Activated T-cell treated with anti-CD3 and anti-CD28 coated beads, Interleukin-2, amount 50 U/mL, for 24 hours (primary cell): ENCODE results near the gene MEPE.

ENCODE experiments used
- DNase-seq: peaks from one replicate; pipeline ENCODE4 v3.0.0-alpha.2; 2020
- H3K27ac Mint-ChIP-seq: 2 replicates; pipeline ENCODE4 v1.8.0; 2020; ENCODE audit warnings: mild to moderate bottlenecking, mixed read lengths
- H3K27me3 Mint-ChIP-seq: 2 replicates; pipeline ENCODE4 v1.8.0; 2020; ENCODE audit warnings: mixed read lengths
- H3K36me3 Mint-ChIP-seq: 2 replicates; pipeline ENCODE4 v1.8.0; 2020; ENCODE audit warnings: low read depth, mixed read lengths
- H3K4me1 Mint-ChIP-seq: 2 replicates; pipeline ENCODE4 v1.8.0; 2020; ENCODE audit warnings: low read depth, mixed read lengths
- H3K4me3 Mint-ChIP-seq: 2 replicates; pipeline ENCODE4 v1.8.0; 2020; ENCODE audit warnings: mild to moderate bottlenecking, moderate library complexity, mixed read lengths
- H3K9me3 Mint-ChIP-seq: 2 replicates; pipeline ENCODE4 v1.8.0; 2020; ENCODE audit warnings: mixed read lengths

The MEPE gene

GRCh38 chr4:87824352-87824751 is 8.4 kb upstream of the MEPE start:
- no peak for DNase-seq

DNA sequence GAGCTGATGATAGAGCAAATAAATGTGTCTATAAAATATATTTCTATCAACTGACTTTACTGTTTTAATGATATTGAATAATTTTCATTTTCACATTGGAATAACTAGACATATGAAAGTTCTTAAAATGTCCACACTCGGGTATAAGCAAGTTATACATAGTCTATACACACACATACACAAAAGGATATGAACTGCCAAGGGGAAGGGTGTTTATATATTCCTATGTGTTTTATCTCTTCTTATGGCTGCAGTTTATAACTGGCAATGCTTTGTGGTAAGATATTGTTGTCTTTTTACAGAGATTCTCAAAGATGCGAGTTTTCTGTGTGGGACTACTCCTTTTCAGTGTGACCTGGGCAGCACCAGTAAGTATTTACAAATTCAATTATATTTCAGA is 1.6 kb downstream of the MEPE start:
- no peaks in the 10 kb centered on the region for H3K36me3 Mint-ChIP-seq
- H3K27me3 Mint-ChIP-seq = peaks cover 18% of the 10 kb centered on the region
- H3K4me3 Mint-ChIP-seq = no peak overlapping the region
- no peaks in the 10 kb centered on the region for H3K9me3 Mint-ChIP-seq
- H3K4me1 Mint-ChIP-seq = no peaks in the 10 kb centered on the region
- H3K27ac Mint-ChIP-seq = no peak overlapping the region
- DNase-seq = no peak

More at GRCh38 chr4:87824352-87824751, 8.4 kb upstream of the MEPE start:
- H3K4me3 Mint-ChIP-seq = no peak overlapping the region
- H3K36me3 Mint-ChIP-seq = no peaks in the 10 kb centered on the region
- no peaks in the 10 kb centered on the region for H3K9me3 Mint-ChIP-seq
- no peaks in the 10 kb centered on the region for H3K4me1 Mint-ChIP-seq
- no peak overlapping the region for H3K27ac Mint-ChIP-seq
- H3K27me3 Mint-ChIP-seq = peaks cover 38% of the 10 kb centered on the region

- Mint-ChIP-seq H3K36me3 (no peaks in the 10 kb centered on the region), H3K27ac (no peak overlapping the region), H3K9me3 (no peaks in the 10 kb centered on the region), H3K4me1 (no peaks in the 10 kb centered on the region), H3K27me3 (peaks cover 12% of the 10 kb centered on the region), H3K4me3 (no peak overlapping the region)
- DNase-seq = no peak
These were observed 2.4 kb downstream of the MEPE start for GRCh38 chr4:87835197-87835596.

GRCh38 chr4:87835743-87836142 is 3.0 kb downstream of the MEPE start:
- Mint-ChIP-seq H3K9me3 (no peaks in the 10 kb centered on the region), H3K27ac (no peak overlapping the region), H3K4me1 (no peaks in the 10 kb centered on the region), H3K36me3 (no peaks in the 10 kb centered on the region), H3K27me3 (peaks cover 6% of the 10 kb centered on the region), H3K4me3 (no peak overlapping the region)
- no peak for DNase-seq

DNA sequence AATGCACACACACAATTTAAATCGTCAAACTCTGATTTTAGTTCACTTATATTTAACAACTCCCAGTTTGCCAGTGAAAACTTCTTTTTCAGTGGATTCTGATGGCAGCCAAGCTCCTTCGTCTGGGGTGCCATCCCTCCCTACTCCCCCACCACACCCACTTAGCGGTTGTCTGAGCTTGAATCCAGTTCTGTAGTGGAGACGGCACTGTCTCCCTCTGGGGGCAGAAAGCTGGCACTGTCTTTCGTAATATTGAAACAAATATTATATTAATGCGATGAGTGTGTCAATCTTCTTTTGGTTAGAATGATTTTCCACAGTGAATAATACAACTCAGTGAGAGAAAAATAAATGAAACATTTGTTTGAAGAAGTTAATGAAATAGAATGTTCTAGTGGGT is 5.4 kb downstream of the MEPE start:
- no peaks in the 10 kb centered on the region for H3K36me3 Mint-ChIP-seq
- H3K27ac Mint-ChIP-seq = no peak overlapping the region
- DNase-seq = no peak
- no peak overlapping the region for H3K4me3 Mint-ChIP-seq
- no peaks in the 10 kb centered on the region for H3K4me1 Mint-ChIP-seq
- H3K27me3 Mint-ChIP-seq = peaks cover 16% of the 10 kb centered on the region
- no peaks in the 10 kb centered on the region for H3K9me3 Mint-ChIP-seq

DNA sequence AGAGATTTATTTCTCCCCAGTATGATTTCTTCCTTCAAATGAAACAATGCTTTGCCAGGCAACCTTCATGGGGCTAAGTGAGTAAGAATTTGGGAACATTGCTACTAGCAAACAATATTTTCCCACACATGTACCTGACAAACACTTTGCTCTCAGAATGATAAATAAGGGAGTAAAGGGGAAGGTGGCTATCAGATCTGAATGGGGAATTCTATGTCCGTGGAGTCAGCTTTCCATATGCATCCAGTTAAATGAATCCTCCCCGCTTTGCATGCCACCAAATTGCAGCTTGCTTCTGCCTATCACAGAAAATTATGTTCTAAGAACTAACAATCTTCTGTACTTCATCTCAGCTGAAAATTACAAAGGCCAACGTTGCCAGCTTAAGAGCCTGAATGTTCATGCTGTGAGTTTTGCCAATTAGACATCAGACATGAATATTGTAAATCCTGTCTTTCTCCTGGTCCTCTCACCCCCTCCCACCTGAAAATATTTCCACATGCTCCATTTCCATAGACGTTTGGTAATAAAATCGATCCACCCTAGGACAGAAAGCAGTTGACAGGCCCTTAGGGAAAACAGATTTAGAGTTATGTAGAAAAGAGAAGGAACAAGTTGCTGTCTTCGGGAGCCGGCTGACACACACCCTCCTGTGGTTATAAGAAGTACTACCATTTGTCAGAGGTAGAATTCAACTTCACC is 6.3 kb downstream of the MEPE start:
- H3K36me3 Mint-ChIP-seq = no peaks in the 10 kb centered on the region
- H3K4me3 Mint-ChIP-seq = no peak overlapping the region
- no peak for DNase-seq
- H3K27ac Mint-ChIP-seq = no peak overlapping the region
- no peaks in the 10 kb centered on the region for H3K4me1 Mint-ChIP-seq
- H3K27me3 Mint-ChIP-seq = peaks cover 23% of the 10 kb centered on the region
- no peaks in the 10 kb centered on the region for H3K9me3 Mint-ChIP-seq

- no peaks in the 10 kb centered on the region for H3K36me3 Mint-ChIP-seq
- H3K9me3 Mint-ChIP-seq = no peaks in the 10 kb centered on the region
- H3K27ac Mint-ChIP-seq = no peak overlapping the region
- peaks cover 23% of the 10 kb centered on the region for H3K27me3 Mint-ChIP-seq
- no peaks in the 10 kb centered on the region for H3K4me1 Mint-ChIP-seq
- no peak for DNase-seq
- no peak overlapping the region for H3K4me3 Mint-ChIP-seq
These were observed 6.8 kb downstream of the MEPE start for GRCh38 chr4:87839592-87839946.

GRCh38 chr4:87840149-87840548 is 7.4 kb downstream of the MEPE start:
- peaks cover 21% of the 10 kb centered on the region for H3K27me3 Mint-ChIP-seq
- H3K36me3 Mint-ChIP-seq = no peaks in the 10 kb centered on the region
- no peak for DNase-seq
- H3K4me1 Mint-ChIP-seq = no peaks in the 10 kb centered on the region
- H3K4me3 Mint-ChIP-seq = no peak overlapping the region
- no peaks in the 10 kb centered on the region for H3K9me3 Mint-ChIP-seq
- no peak overlapping the region for H3K27ac Mint-ChIP-seq

GRCh38 chr4:87843936-87844335 is 11.2 kb downstream of the MEPE start:
- no peak for DNase-seq
- no peaks in the 10 kb centered on the region for H3K9me3 Mint-ChIP-seq
- H3K4me1 Mint-ChIP-seq = peaks cover 2% of the 10 kb centered on the region
- no peak overlapping the region for H3K27ac Mint-ChIP-seq
- H3K27me3 Mint-ChIP-seq = peaks cover 31% of the 10 kb centered on the region
- no peak overlapping the region for H3K4me3 Mint-ChIP-seq
- H3K36me3 Mint-ChIP-seq = no peaks in the 10 kb centered on the region

DNA sequence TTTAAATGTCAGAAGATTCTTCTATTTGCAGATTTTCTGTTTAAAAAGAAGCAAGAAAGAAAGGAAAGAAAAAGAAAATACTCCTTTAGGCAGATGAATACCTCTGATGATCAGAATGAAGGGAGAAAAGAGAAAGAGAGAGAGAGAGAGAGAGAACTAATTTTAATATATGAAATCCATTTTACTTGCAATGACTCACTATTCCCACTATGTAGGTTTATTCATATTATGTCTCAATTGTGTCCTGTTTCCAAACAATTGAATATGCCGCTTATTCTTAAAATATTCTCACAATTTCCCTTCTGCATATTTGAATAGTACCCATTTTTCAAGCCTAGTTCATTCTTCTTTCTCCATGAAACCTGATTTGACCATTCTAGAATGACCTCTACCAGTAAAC is 11.7 kb downstream of the MEPE start:
- Mint-ChIP-seq H3K36me3 (no peaks in the 10 kb centered on the region), H3K4me3 (no peak overlapping the region), H3K27ac (no peak overlapping the region), H3K27me3 (peaks cover 31% of the 10 kb centered on the region), H3K9me3 (no peaks in the 10 kb centered on the region), H3K4me1 (peaks cover 7% of the 10 kb centered on the region)
- DNase-seq = no peak

DNA sequence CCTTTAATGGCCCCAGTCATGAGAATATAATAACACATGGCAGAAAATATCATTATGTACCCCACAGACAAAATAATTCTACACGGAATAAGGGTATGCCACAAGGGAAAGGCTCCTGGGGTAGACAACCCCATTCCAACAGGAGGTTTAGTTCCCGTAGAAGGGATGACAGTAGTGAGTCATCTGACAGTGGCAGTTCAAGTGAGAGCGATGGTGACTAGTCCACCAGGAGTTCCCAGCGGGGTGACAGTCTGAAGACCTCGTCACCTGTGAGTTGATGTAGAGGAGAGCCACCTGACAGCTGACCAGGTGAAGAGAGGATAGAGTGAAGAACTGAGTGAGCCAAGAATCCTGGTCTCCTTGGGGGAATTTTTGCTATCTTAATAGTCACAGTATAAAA is 13.5 kb downstream of the MEPE start:
- H3K4me3 Mint-ChIP-seq = no peak overlapping the region
- DNase-seq = no peak
- peaks cover 31% of the 10 kb centered on the region for H3K27me3 Mint-ChIP-seq
- H3K27ac Mint-ChIP-seq = no peak overlapping the region
- no peaks in the 10 kb centered on the region for H3K9me3 Mint-ChIP-seq
- peaks cover 12% of the 10 kb centered on the region for H3K4me1 Mint-ChIP-seq
- no peaks in the 10 kb centered on the region for H3K36me3 Mint-ChIP-seq

DNA sequence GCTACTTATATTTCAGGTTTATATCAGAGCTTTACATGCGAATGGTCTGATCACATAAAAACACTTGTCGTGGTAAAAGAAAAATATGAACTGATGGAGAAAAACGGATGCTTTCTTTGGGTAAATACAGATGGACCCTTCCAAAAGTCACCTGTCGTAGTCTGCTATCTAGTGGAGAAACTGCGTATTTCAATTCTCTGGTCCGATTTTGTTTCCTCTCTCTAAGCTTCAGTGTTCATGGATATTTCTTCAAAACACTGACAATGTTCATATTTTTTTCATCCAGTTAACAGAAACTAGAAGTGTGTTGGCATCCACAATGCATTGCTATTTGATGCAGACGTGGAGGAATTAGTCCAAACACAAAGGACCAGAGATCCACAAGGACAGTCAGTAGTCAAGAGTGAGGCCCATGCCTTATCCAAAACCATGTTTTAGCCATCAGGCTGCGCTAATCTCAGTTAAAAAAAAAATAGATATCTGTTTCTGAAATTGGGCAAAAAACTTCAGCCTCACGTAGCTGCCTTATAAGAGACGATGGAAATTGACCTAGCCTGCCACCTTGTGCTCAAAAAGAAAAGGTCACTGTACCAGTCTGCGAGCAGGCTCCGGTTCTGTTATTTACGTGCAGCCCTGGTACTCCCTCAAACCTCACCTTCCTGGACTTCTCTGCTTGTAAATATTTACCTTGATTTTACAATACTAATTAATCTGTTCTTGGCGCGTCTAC is 16.0 kb downstream of the MEPE start:
- no peak overlapping the region for H3K27ac Mint-ChIP-seq
- no peaks in the 10 kb centered on the region for H3K9me3 Mint-ChIP-seq
- peak overlapping the region; percentile 3 for H3K4me3 Mint-ChIP-seq
- H3K36me3 Mint-ChIP-seq = no peaks in the 10 kb centered on the region
- peaks cover 12% of the 10 kb centered on the region for H3K4me1 Mint-ChIP-seq
- no peak for DNase-seq
- peaks cover 16% of the 10 kb centered on the region for H3K27me3 Mint-ChIP-seq

- DNase-seq = no peak
- Mint-ChIP-seq H3K4me3 (no peak overlapping the region), H3K36me3 (no peaks in the 10 kb centered on the region), H3K9me3 (no peaks in the 10 kb centered on the region), H3K27ac (no peak overlapping the region), H3K27me3 (peaks cover 11% of the 10 kb centered on the region), H3K4me1 (peaks cover 12% of the 10 kb centered on the region)
These were observed 16.8 kb downstream of the MEPE start for GRCh38 chr4:87849612-87850011.

DNA sequence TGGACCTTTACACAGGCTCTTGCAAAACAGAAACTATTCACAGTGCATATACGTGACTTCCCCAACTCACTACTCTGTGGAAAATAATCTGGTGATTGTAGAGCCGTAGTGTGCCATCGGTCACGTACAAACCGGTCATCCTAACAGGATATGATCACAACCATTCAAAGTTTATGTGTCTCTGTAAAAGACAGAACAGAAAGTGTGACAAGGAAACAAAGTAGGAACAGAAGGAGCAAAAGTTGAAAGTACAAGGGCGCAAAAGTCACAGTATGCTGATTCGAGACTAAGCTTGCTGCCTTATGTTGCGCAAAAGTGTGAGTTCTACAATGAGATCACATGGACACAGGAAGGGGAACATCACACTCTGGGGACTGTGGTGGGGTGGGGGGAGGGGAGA is 18.6 kb downstream of the MEPE start:
- Mint-ChIP-seq H3K9me3 (no peaks in the 10 kb centered on the region), H3K27me3 (peaks cover 3% of the 10 kb centered on the region), H3K4me1 (peaks cover 12% of the 10 kb centered on the region), H3K36me3 (no peaks in the 10 kb centered on the region), H3K4me3 (no peak overlapping the region), H3K27ac (no peak overlapping the region)
- no peak for DNase-seq

- peaks cover 2% of the 10 kb centered on the region for H3K27me3 Mint-ChIP-seq
- H3K36me3 Mint-ChIP-seq = no peaks in the 10 kb centered on the region
- no peaks in the 10 kb centered on the region for H3K9me3 Mint-ChIP-seq
- H3K4me1 Mint-ChIP-seq = peaks cover 12% of the 10 kb centered on the region
- no peak overlapping the region for H3K27ac Mint-ChIP-seq
- DNase-seq = no peak
- H3K4me3 Mint-ChIP-seq = no peak overlapping the region
These were observed 19.2 kb downstream of the MEPE start for GRCh38 chr4:87851953-87852352.
